Measurements from ENCODE around the gene ZNF580. TPM values are rescaled to one million over a fixed set of nuclear protein-coding genes. Genes with fewer than 3 reads are reported as not detected.
A peak's percentile ranks its signal among the peaks of the same experiment; 100 is the strongest.

Gene ZNF580
- total RNA-seq, 1 experiment from 2014 or later: 38.5 TPM

- intact Hi-C loops (cut with micrococcal nuclease; ENCODE audit: unreplicated experiment): loop anchor here (2.0 to 10.0 kb wide), 3 partner anchors 14 to 490 kb away; partner anchors contain the start of genes EPN1, ZNF444 and ZNF580
- H3K4me1 ChIP-seq: peaks cover 6% of the 10 kb centered on the region; the same call in 1 of the 2 replicates
- H3K27ac Mint-ChIP-seq (ENCODE audit: unreplicated experiment): peak within 1 kb of the TSS; percentile 98
- H3K4me3 ChIP-seq (ENCODE audit: low read depth, low read length): peak within 1 kb of the TSS; percentile 87
- H3K4me3 Mint-ChIP-seq (ENCODE audit: unreplicated experiment): peak within 1 kb of the TSS; percentile 98
- peak; percentile 96 to 97 for DNase-seq
- CTCF ChIA-PET: interaction anchor here (0.6 to 1.6 kb wide), 24 partner anchors 12 to 1465 kb away, joined by 3 to 53 read pairs (median 4); partner anchors contain the start of genes FIZ1, ISOC2, KMT5C and MBOAT7
- no peaks in the 10 kb centered on the region for H3K27me3 ChIP-seq (replicated peaks; ENCODE audit: control insufficient read depth, insufficient read depth, low read length)
- peaks cover 61% of the 10 kb centered on the region for H3K36me3 Mint-ChIP-seq (ENCODE audit: insufficient read depth, unreplicated experiment)
- TF ChIP-seq CTCF (IDR thresholded peaks at IDR 0.05; ENCODE audit: insufficient read depth in 1 of 2, low read depth in 1 of 2, low read length in 1 of 2, severe bottlenecking in 1 of 2, unreplicated experiment in 1 of 2): no peak
- H3K4me1 Mint-ChIP-seq (ENCODE audit: low read depth, unreplicated experiment): peaks cover 15% of the 10 kb centered on the region
- H3K36me3 ChIP-seq (ENCODE audit: control insufficient read depth, insufficient read depth, low read length): no peaks in the 10 kb centered on the region; the same call in 1 of the 2 replicates
- H3K9me3 ChIP-seq: no peaks in the 10 kb centered on the region
- POLR2A ChIA-PET: interaction anchor here (0.5 to 1.7 kb wide), 20 partner anchors 12 to 506 kb away, joined by 3 to 17 read pairs (median 6); partner anchors contain the start of genes FIZ1, ISOC2, KMT5C and TNNT1
- no peaks in the 10 kb centered on the region for H3K27me3 Mint-ChIP-seq (ENCODE audit: insufficient read depth, unreplicated experiment)
- BruUV-seq (replicated peaks): no TSS peak
- no peaks in the 10 kb centered on the region for H3K9me3 Mint-ChIP-seq (ENCODE audit: unreplicated experiment)
Measured at GRCh38 chr19:55654868-55655647, 14.3 kb downstream of the ZNF580 start, which contains the start of gene U2AF2. TSS of gene U2AF2 (plus strand) at chr19:55655035. CDS start at chr19:55655105, 70 bp downstream.

- no peaks in the 10 kb centered on the region for H3K9me3 ChIP-seq
- Mint-ChIP-seq H3K27ac (ENCODE audit: unreplicated experiment) (peak overlapping the region; percentile 98), H3K4me1 (ENCODE audit: low read depth, unreplicated experiment) (peaks cover 15% of the 10 kb centered on the region), H3K9me3 (ENCODE audit: unreplicated experiment) (no peaks in the 10 kb centered on the region), H3K4me3 (ENCODE audit: unreplicated experiment) (peak overlapping the region; percentile 98), H3K36me3 (ENCODE audit: insufficient read depth, unreplicated experiment) (peaks cover 60% of the 10 kb centered on the region), H3K27me3 (ENCODE audit: insufficient read depth, unreplicated experiment) (no peaks in the 10 kb centered on the region)
- no peaks in the 10 kb centered on the region for H3K27me3 ChIP-seq (replicated peaks; ENCODE audit: control insufficient read depth, insufficient read depth, low read length)
- no peak for TF ChIP-seq CTCF (IDR thresholded peaks at IDR 0.05; ENCODE audit: insufficient read depth in 1 of 2, low read depth in 1 of 2, low read length in 1 of 2, severe bottlenecking in 1 of 2, unreplicated experiment in 1 of 2)
- POLR2A ChIA-PET: interaction anchor here (1.5 kb wide), 1 partner anchor 12 kb away, joined by 4 read pairs; no protein-coding TSS in a partner anchor
- no peaks in the 10 kb centered on the region; the same call in 1 of the 2 replicates for H3K36me3 ChIP-seq (ENCODE audit: control insufficient read depth, insufficient read depth, low read length)
- peaks cover 6% of the 10 kb centered on the region; the same call in 1 of the 2 replicates for H3K4me1 ChIP-seq
- H3K4me3 ChIP-seq (ENCODE audit: low read depth, low read length): peak overlapping the region; percentile 87
- intact Hi-C loops (cut with micrococcal nuclease; ENCODE audit: unreplicated experiment): loop anchor here (2.0 to 10.0 kb wide), 3 partner anchors 15 to 489 kb away; partner anchors contain the start of genes EPN1, ZNF444 and ZNF580
- CTCF ChIA-PET: interaction anchor here (0.5 to 1.0 kb wide), 2 partner anchors 15 to 23 kb away, joined by 3 to 4 read pairs; no protein-coding TSS in a partner anchor
- TSS peak; percentile 51 for BruUV-seq (replicated peaks)
- no peak for DNase-seq
Measured at GRCh38 chr19:55655648-55656040, 14.8 kb downstream of the ZNF580 start.

GRCh38 chr19:55656552-55656951 is 15.8 kb downstream of the ZNF580 start:
- Mint-ChIP-seq H3K9me3 (ENCODE audit: unreplicated experiment) (no peaks in the 10 kb centered on the region), H3K27ac (ENCODE audit: unreplicated experiment) (peak overlapping the region; percentile 98), H3K36me3 (ENCODE audit: insufficient read depth, unreplicated experiment) (peaks cover 60% of the 10 kb centered on the region), H3K4me1 (ENCODE audit: low read depth, unreplicated experiment) (peaks cover 15% of the 10 kb centered on the region), H3K27me3 (ENCODE audit: insufficient read depth, unreplicated experiment) (no peaks in the 10 kb centered on the region), H3K4me3 (ENCODE audit: unreplicated experiment) (peak overlapping the region; percentile 98)
- no peak for DNase-seq
- H3K36me3 ChIP-seq (ENCODE audit: control insufficient read depth, insufficient read depth, low read length): no peaks in the 10 kb centered on the region; the same call in none of the 2 replicates
- CTCF ChIA-PET: interaction anchor here (0.8 to 1.0 kb wide), 2 partner anchors 15 kb away, joined by 3 to 4 read pairs; no protein-coding TSS in a partner anchor
- POLR2A ChIA-PET: interaction anchor here (0.6 to 1.5 kb wide), 2 partner anchors 11 to 464 kb away, joined by 4 read pairs; partner anchors contain the start of gene ZNF787
- peaks cover 6% of the 10 kb centered on the region; the same call in 1 of the 2 replicates for H3K4me1 ChIP-seq
- peak overlapping the region; percentile 87 for H3K4me3 ChIP-seq (ENCODE audit: low read depth, low read length)
- intact Hi-C loops (cut with micrococcal nuclease; ENCODE audit: unreplicated experiment): loop anchor here (10.0 kb wide), 1 partner anchor 488 kb away; the partner anchor contains the start of gene ZNF444
- no peaks in the 10 kb centered on the region for H3K27me3 ChIP-seq (replicated peaks; ENCODE audit: control insufficient read depth, insufficient read depth, low read length)
- no peak for TF ChIP-seq CTCF (IDR thresholded peaks at IDR 0.05; ENCODE audit: insufficient read depth in 1 of 2, low read depth in 1 of 2, low read length in 1 of 2, severe bottlenecking in 1 of 2, unreplicated experiment in 1 of 2)
- no peaks in the 10 kb centered on the region for H3K9me3 ChIP-seq
- BruUV-seq (replicated peaks): no TSS peak

Data from Caco-2 (cell line).